GM21360 (cell line): ENCODE measurements around the gene CAMSAP1.

Experiments
- ATAC-seq: cut with Tn5 transposase; IDR thresholded peaks from one replicate; pipeline ENCODE4 v1.9.1; 2021; ENCODE audit warnings: mild to moderate bottlenecking, moderate library complexity; ENCODE audit not compliant: unreplicated experiment

CAMSAP1 gene

DNA sequence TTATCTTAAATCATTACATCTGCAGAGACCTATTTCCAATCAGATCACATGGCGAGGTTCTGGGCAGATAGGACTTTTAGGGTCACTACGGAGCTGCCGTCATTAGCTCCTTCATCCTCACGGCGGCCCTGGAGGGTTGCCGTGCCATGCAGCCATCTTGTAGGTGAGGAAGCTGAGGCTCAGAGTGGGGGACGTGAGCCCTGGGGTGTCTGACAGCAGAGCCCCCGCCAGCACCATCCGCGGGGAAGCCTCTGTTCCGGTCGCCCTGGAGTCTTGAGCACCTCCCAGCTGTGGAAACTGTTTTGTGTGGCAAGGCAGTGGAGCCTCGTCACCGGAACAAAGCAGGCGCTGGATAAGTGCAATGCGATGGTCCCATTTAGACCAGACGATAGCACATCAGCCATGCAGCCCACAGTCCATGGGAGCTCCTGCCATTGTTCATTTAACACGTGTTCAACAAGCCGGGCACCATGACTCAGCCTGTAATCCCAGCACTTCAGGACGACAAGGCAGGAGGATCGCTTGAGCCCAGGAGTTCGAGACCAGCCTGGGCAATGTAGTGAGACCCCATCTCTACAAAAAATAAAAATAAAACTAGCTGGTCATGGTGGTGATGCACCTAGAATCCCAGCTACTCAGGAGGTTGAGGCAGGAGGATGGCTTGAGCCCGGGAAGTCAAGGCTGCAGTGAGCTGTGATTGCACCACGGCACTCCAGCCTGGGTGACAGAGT, 143.5 kb downstream of the CAMSAP1 start:
- ATAC-seq, result no peak

DNA sequence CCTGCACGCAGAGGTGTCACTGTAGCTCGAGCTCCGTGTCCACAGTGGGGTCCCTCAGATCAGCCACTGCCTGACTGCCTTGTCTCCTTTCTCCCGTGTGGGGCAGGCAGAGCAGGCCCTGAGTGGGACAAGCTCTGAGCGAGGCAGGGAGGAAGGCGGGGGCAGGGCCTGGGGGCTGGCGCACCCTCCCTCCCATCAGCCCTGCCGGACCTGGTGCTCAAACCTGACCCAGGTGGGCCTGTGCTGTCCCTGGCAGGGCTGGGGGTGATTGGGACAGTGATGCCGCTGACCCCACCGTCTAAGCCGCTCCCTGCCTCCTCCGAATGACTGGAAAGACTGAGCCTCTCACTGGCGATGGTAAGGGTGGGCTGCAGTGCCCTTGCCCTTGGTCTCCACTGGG, 144.4 kb downstream of the CAMSAP1 start:
- no peak for ATAC-seq

DNA sequence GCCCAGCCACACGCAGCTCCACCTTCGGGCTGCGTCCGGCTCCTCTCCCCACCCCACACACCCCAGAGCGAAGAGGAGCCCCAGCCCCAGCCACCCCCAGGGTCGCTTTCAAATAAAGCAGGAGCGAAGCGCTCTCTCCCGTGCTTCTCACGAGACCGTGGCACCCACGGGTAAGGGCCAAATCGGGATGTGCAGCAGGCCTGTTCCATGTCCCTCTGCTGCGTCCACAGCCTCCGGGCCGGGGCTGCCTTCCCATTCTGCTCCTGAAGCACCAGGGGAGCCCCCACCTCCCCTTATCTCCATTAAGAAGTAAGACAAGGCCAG, 145.5 kb downstream of the CAMSAP1 start:
- ATAC-seq, result no peak

- no peak for ATAC-seq
Observed at GRCh38 chr9:135761150-135761844, 146.0 kb downstream of the CAMSAP1 start.

- no peak for ATAC-seq
Observed at GRCh38 chr9:135760465-135760864, 146.9 kb downstream of the CAMSAP1 start.

DNA sequence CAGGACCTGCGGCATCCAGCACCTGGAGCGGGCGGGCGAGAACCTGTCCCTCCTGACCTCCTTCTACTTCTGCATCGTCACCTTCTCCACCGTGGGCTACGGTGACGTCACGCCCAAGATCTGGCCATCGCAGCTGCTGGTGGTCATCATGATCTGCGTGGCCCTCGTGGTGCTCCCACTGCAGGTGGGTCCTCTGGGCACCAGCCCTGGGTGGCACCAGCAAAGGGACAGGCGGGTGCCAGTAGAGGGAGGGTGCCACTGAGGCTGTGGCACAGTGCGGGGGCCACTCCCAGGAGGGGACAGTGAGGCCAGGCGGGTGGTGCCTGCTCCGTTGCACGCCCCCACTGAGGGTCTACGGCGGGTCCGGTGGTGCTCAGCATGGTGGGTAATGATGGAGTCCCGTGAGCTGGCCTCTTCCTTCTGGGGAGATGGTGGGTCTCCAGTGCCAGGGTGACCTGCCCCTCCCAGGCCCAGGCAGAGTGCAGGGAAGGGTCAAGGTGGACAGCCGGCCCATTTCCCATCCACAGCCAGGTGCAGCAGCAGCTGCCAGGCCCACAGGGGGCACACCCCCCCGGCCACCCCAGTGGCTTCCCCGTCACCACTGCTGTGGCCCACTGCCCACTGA, 147.6 kb downstream of the CAMSAP1 start:
- no peak for ATAC-seq

GRCh38 chr9:135758870-135759269, 148.5 kb downstream of the CAMSAP1 start:
- ATAC-seq, result no peak
